IMR-90 (cell line): ENCODE measurements around the gene CST9. TPM values are rescaled to one million over a fixed set of nuclear protein-coding genes. Genes with fewer than 3 reads are reported as not detected.
"Not testable (repeated sequence)": the region's sequence is repeated elsewhere in the genome, so short reads cannot be mapped to it uniquely, and the experiment has no call there.

ENCODE experiments used
- ATAC-seq: fragments of 200-7000 bp; cut with Tn5 transposase; 2 replicates; pipeline ENCODE4 v1.9.1; 2020; ENCODE audit warnings: low read depth, mild to moderate bottlenecking, moderate library complexity
- BruUV-seq: library from RNA; stranded (reverse); fragments of 400-500 nt; replicated peaks from 2 replicates; lab custom pipeline; 2021; lab: Mats Ljungman, UMichigan
- CTCF ChIA-PET: fragments of 300-600 bp; formaldehyde crosslinking; extraction: SDS; loops from one replicate; lab custom pipeline; 2021; ENCODE audit warnings: antibody characterized with exemption; lab: Yijun Ruan, JAX
- POLR2A ChIA-PET: fragments of 300-600 bp; sonication (Branson Sonifier 250); formaldehyde crosslinking; loops from one replicate; lab custom pipeline; 2022; ENCODE audit warnings: antibody characterized with exemption; ENCODE audit not compliant: unreplicated experiment; lab: Charles Lee
- DNase-seq: peaks from one replicate; pipeline ENCODE4 v3.0.0; 2013
- H2AFZ ChIP-seq: replicated peaks from 2 replicates; pipeline ENCODE3; 2013; ENCODE audit warnings: low read length, mild to moderate bottlenecking; ENCODE audit not compliant: poor library complexity
- H2AK5ac ChIP-seq: 2 replicates; pipeline ENCODE4 v1.6.1; 2013; ENCODE audit warnings: low read depth, low read length, inconsistent platforms
- H2AK9ac ChIP-seq: replicated peaks from 2 replicates; pipeline ENCODE3; 2013; ENCODE audit warnings: mild to moderate bottlenecking, low read depth, low read length, moderate library complexity; ENCODE audit not compliant: poor library complexity
- H2BK120ac ChIP-seq: 2 replicates; pipeline ENCODE4 v1.6.1; 2013; ENCODE audit warnings: low read depth, low read length, inconsistent platforms
- H2BK15ac ChIP-seq: 3 replicates; pipeline ENCODE4 v1.6.1; 2013; ENCODE audit warnings: low read depth, low read length, inconsistent platforms
- H2BK20ac ChIP-seq: 2 replicates; pipeline ENCODE4 v1.6.1; 2013; ENCODE audit warnings: low read depth, mild to moderate bottlenecking, inconsistent platforms, low read length, moderate library complexity
- H2BK5ac ChIP-seq: 2 replicates; pipeline ENCODE4 v1.6.1; 2013; ENCODE audit warnings: mild to moderate bottlenecking, low read depth, low read length, inconsistent platforms; ENCODE audit not compliant: poor library complexity, severe bottlenecking
- H3K14ac ChIP-seq: replicated peaks from 2 replicates; pipeline ENCODE4 v1.6.1; 2013; ENCODE audit warnings: low read depth, low read length, inconsistent platforms
- H3K18ac ChIP-seq: 2 replicates; pipeline ENCODE4 v1.6.1; 2013; ENCODE audit warnings: low read depth, low read length, control low read depth
- H3K23ac ChIP-seq: 2 replicates; pipeline ENCODE4 v1.6.1; 2013; ENCODE audit warnings: low read depth, low read length, inconsistent platforms
- H3K27ac ChIP-seq: 2 replicates; pipeline ENCODE4 v1.5.1; 2013; ENCODE audit warnings: mild to moderate bottlenecking, control low read depth, low read length; ENCODE audit not compliant: insufficient read depth
- H3K27me3 ChIP-seq: 2 replicates; pipeline ENCODE4 v1.6.1; 2013; ENCODE audit warnings: low read length; ENCODE audit not compliant: control insufficient read depth, insufficient read depth
- H3K36me3 ChIP-seq: 2 replicates; pipeline ENCODE4 v1.6.1; 2013; ENCODE audit warnings: low read length, mixed read lengths; ENCODE audit not compliant: control insufficient read depth, insufficient read depth
- H3K4ac ChIP-seq: 2 replicates; pipeline ENCODE4 v1.6.1; 2013; ENCODE audit warnings: low read depth, low read length, inconsistent platforms
- H3K4me1 ChIP-seq: 2 replicates; pipeline ENCODE4 v1.6.1; 2013; ENCODE audit warnings: low read length, mixed read lengths; ENCODE audit not compliant: control insufficient read depth, insufficient read depth
- H3K4me2 ChIP-seq: 2 replicates; pipeline ENCODE4 v1.6.1; 2013; ENCODE audit warnings: low read depth, mild to moderate bottlenecking, control low read depth, low read length, moderate library complexity
- H3K4me3 ChIP-seq: 2 replicates; pipeline ENCODE4 v1.5.1; 2013; ENCODE audit warnings: low read depth, mild to moderate bottlenecking, control low read depth, low read length, moderate library complexity; ENCODE audit not compliant: insufficient read depth
- H3K56ac ChIP-seq: 2 replicates; pipeline ENCODE4 v1.6.1; 2013; ENCODE audit warnings: low read length, inconsistent platforms; ENCODE audit not compliant: insufficient read depth; ENCODE audit errors: extremely low read depth
- H3K79me1 ChIP-seq, 2 experiments: 2 replicates each; pipeline ENCODE4 v1.6.1; 2013; ENCODE audit warnings: low read length in 2 of 2, inconsistent platforms in 1 of 2, low read depth in 1 of 2
- H3K9ac ChIP-seq: 2 replicates; pipeline ENCODE4 v1.6.1; 2013; ENCODE audit warnings: low read depth, low read length, control low read depth
- H3K9me1 ChIP-seq: 2 replicates; pipeline ENCODE4 v1.6.1; 2013; ENCODE audit warnings: low read length, inconsistent platforms; ENCODE audit not compliant: insufficient read depth
- H3K9me3 ChIP-seq: 2 replicates; pipeline ENCODE4 v1.6.1; 2013; ENCODE audit warnings: low read length; ENCODE audit not compliant: control insufficient read depth, insufficient read depth
- H4K20me1 ChIP-seq: 2 replicates; pipeline ENCODE4 v1.6.1; 2013; ENCODE audit warnings: low read length, inconsistent platforms; ENCODE audit not compliant: insufficient read depth
- H4K5ac ChIP-seq: 2 replicates; pipeline ENCODE4 v1.6.1; 2013; ENCODE audit warnings: mild to moderate bottlenecking, low read depth, low read length, control low read depth
- H4K8ac ChIP-seq, 2 experiments: 2 replicates each; pipeline ENCODE4 v1.6.1; 2013; ENCODE audit warnings: low read depth in 2 of 2, low read length in 2 of 2, control low read depth in 1 of 2, inconsistent platforms in 1 of 2
- H4K91ac ChIP-seq: 2 replicates; pipeline ENCODE4 v1.6.1; 2013; ENCODE audit warnings: low read depth, low read length, inconsistent platforms; ENCODE audit not compliant: insufficient read depth
- WGBS, 2 experiments: methylation state at CpG; one replicate each; pipeline versions ENCODE4 v1.1.5 to v1.1.7; 2013; ENCODE audit warnings: missing lambda C conversion rate in 2 of 2; ENCODE audit not compliant: insufficient read length in 1 of 2; ENCODE audit errors: extremely low coverage in 2 of 2; 5-methylcytosine and 5-hydroxymethylcytosine counted together
- dilution Hi-C: fragments of 300-500 bp; cut with HindIII; formaldehyde crosslinking; loops from one replicate; pipeline ENCODE4 v1.14.3; 2018; ENCODE audit warnings: low sequenced_read_pairs; ENCODE audit not compliant: unreplicated experiment
- in situ Hi-C: fragments of 300-500 bp; cut with MboI; formaldehyde crosslinking; loops from 3 replicates; pipeline ENCODE4 v1.14.3; 2019; ENCODE audit warnings: low sequenced_read_pairs, inconsistent platforms, mixed read lengths
- intact Hi-C: fragments of 100-400 bp; cut with micrococcal nuclease; formaldehyde crosslinking; loops from 2 replicates; pipeline ENCODE4 v1.10.0; 2022
- polyA plus RNA-seq, 3 experiments: library from polyadenylated mRNA; depleted of rRNA; stranded (reverse); fragments of >200 nt; gene quantifications; 2 replicates each; pipeline ENCODE4 v1.2.3, GENCODE V29; 2012; ENCODE audit warnings: low replicate concordance in 1 of 3
- total RNA-seq: library from RNA; depleted of rRNA; stranded (reverse); fragments of >200 nt; gene quantifications from 2 replicates; pipeline ENCODE4 v1.2.3, GENCODE V29; 2012

CST9 gene
- total and polyA plus RNA-seq, 2 of the 4 experiments (the other 2 are of a cell fraction) = not detected

DNA sequence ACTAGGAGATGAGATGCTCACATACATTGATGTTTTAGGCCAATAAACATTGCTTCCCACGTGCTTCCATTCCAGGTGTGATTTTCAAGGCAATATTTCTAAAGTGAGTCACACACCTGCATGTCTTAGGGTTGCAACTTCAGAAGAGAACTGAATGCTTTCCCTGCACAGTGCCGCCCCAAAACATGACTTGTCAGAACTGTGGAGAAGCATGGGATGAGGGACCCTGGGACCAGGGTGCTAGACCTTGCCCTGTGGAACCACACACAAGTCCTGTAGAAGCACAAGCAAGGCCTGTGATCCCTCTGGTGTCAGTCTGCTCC, 30.0 kb upstream of the CST9 start:
- in situ Hi-C loops (loop anchor here (25.0 kb wide), 2 partner anchors 1627 to 1777 kb away; partner anchors contain the start of gene GINS1), intact Hi-C loops (loop anchor here (5.0 kb wide), 1 partner anchor 273 kb away; the partner anchor contains the start of gene GZF1)
- H2AFZ ChIP-seq, BruUV-seq, H3K27me3 ChIP-seq, H2AK9ac ChIP-seq, H3K18ac ChIP-seq, H4K5ac ChIP-seq, H2BK5ac ChIP-seq, H3K9me1 ChIP-seq, H4K20me1 ChIP-seq, H3K4ac ChIP-seq, H4K91ac ChIP-seq, H2AK5ac ChIP-seq, H3K4me2 ChIP-seq, H2BK15ac ChIP-seq, H3K56ac ChIP-seq, CTCF ChIA-PET, H3K4me3 ChIP-seq, dilution Hi-C loops, POLR2A ChIA-PET, H4K8ac ChIP-seq, H3K23ac ChIP-seq, H3K9ac ChIP-seq, H2BK20ac ChIP-seq, ATAC-seq, H3K9me3 ChIP-seq, H2BK120ac ChIP-seq, H3K27ac ChIP-seq, DNase-seq, H3K14ac ChIP-seq, H3K4me1 ChIP-seq: not testable (repeated sequence)
- Histone ChIP-seq H3K36me3 (peaks cover 16% of the 10 kb centered on the region), H3K79me1 (peaks cover 17 to 29% of the 10 kb centered on the region in 2 experiments)
- no CpG with 5 or more reads among the region's 2 CpGs for WGBS, 2 experiments
